ENCODE measurements around the gene CRCP. TPM values are rescaled to one million over a fixed set of nuclear protein-coding genes. Genes with fewer than 3 reads are reported as not detected.
A peak's percentile ranks its signal among the peaks of the same experiment; 100 is the strongest.

CRCP gene
- total and polyA plus RNA-seq, 7 experiments from 2014 or later, result 27.3 to 37.9 (median 32.1) TPM

DNA sequence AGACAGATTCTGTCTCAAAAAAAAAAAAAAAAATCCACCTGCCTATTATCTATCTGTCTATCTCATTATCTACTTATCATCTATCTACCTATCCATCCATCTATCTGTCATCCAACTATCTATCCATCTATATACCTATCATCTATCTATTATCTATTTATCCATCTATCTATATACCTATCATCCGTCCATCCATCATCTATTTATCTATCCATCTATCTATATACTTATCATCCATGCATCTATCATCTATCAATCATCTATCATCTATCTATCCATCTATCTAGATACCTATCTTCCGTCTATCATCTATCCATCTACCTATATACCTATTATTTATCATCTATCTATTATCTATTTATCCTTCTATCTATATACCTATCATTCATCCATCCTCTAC lies 74.0 kb downstream of the CRCP start:
- Mint-ChIP-seq H3K4me3 (no peak overlapping the region), H3K27me3 (peaks cover 0 to 8% (median under 1%) of the 10 kb centered on the region in 5 donors)

DNA sequence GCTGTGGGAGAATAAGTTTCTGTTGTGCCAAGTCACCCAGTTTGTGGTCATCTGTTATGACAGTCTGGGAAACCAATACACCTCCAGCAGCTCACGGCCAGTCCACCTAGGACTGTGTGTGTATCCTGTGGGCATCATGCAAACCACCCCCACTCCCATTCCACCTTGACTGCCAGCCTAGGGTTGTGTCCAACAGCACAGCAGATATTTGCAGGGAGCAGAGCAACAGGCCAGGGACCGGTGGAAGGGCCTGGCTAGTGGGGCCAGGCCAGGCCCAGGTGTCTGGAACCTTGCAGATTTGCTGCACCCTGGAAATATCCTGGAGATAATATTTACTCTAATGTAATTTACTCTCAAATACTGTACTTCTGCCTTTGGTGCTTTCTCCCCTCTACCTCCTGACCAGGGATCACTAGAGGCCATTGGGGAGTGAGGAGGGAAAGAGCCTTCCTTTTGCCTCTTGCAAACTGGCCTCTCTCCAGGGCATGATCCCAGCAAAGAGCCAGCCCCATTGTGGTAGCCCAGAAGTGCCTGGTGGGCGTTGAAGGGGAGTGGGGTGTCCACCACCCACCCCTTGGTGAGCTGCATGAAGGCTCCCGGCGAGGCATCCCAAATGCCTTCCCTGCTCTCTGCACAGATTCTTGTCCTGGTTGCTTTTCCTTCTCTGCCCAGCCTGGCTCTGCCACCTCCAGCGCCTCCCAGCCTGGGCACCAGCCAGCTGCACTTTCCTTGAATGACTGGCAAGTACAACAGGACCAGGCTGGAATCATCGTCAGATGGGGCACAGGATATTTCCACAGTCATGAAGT lies 75.3 kb downstream of the CRCP start:
- no peak overlapping the region for H3K27ac Mint-ChIP-seq
- no peak overlapping the region for H3K4me3 ChIP-seq (ENCODE audit: low read length)
- no peaks in the 10 kb centered on the region for H3K4me1 ChIP-seq (ENCODE audit: control insufficient read depth in 2 of 2, insufficient read depth in 2 of 2, low read length in 2 of 2)
- CTCF ChIA-PET, result no interaction called here
- H3K27me3 ChIP-seq (ENCODE audit: control insufficient read depth in 2 of 2, insufficient read depth in 2 of 2, low read length in 2 of 2), result no peaks in the 10 kb centered on the region
- no peak overlapping the region for H3K4me3 Mint-ChIP-seq
- H3K4me1 Mint-ChIP-seq, result peaks cover 0 to 8% (median 0%) of the 10 kb centered on the region in 7 donors
- peaks cover 0 to 8% (median 2%) of the 10 kb centered on the region in 5 donors for H3K27me3 Mint-ChIP-seq
- H3K36me3 Mint-ChIP-seq, result peaks cover 0 to 9% (median 4%) of the 10 kb centered on the region in 5 donors
- POLR2A ChIA-PET, result no interaction called here
- intact Hi-C loops (cut with micrococcal nuclease), result no loop called here
- no peak overlapping the region for H3K27ac ChIP-seq (ENCODE audit: low read depth, low read length)
- no peaks in the 10 kb centered on the region for H3K36me3 ChIP-seq (ENCODE audit: control insufficient read depth in 2 of 3, insufficient read depth in 3 of 3, low read length in 3 of 3)
- ATAC-seq (no peak), DNase-seq (no peak)
- peaks cover 0 to 9% (median 3%) of the 10 kb centered on the region in 11 donors for H3K9me3 Mint-ChIP-seq
- H3K9me3 ChIP-seq (ENCODE audit: control insufficient read depth in 2 of 3, low read length in 3 of 3), result no peaks in the 10 kb centered on the region

More for the DNA sequence above, 74.0 kb downstream of the CRCP start:
- H3K9me3 ChIP-seq (ENCODE audit: control insufficient read depth in 2 of 3, low read length in 3 of 3), result no peaks in the 10 kb centered on the region
- H3K27me3 ChIP-seq (ENCODE audit: control insufficient read depth in 2 of 2, insufficient read depth in 2 of 2, low read length in 2 of 2), result no peaks in the 10 kb centered on the region
- no peaks in the 10 kb centered on the region for H3K4me1 ChIP-seq (ENCODE audit: control insufficient read depth in 2 of 2, insufficient read depth in 2 of 2, low read length in 2 of 2)
- Mint-ChIP-seq H3K4me1 (peaks cover 0 to 7% (median 0%) of the 10 kb centered on the region in 7 donors), H3K27ac (peak overlapping the region in 1 of 9 donors; percentile 6), H3K36me3 (peaks cover 0 to 9% (median 4%) of the 10 kb centered on the region in 5 donors), H3K9me3 (peaks cover 0 to 9% (median 3%) of the 10 kb centered on the region in 11 donors)
- DNase-seq (no peak), ATAC-seq (no peak)
- intact Hi-C loops (cut with micrococcal nuclease), result no loop called here
- no peaks in the 10 kb centered on the region for H3K36me3 ChIP-seq (ENCODE audit: control insufficient read depth in 2 of 3, insufficient read depth in 3 of 3, low read length in 3 of 3)
- ChIA-PET CTCF (interaction anchor here (0.6 kb wide), 1 partner anchor 20 kb away, joined by 3 read pairs; no protein-coding TSS in a partner anchor), POLR2A (interaction anchor here (0.6 kb wide), 1 partner anchor 8 kb away, joined by 3 read pairs; no protein-coding TSS in a partner anchor)
- H3K4me3 ChIP-seq (ENCODE audit: low read length), result no peak overlapping the region
- H3K27ac ChIP-seq (ENCODE audit: low read depth, low read length), result no peak overlapping the region

- Histone ChIP-seq H3K36me3 (ENCODE audit: control insufficient read depth in 2 of 3, insufficient read depth in 3 of 3, low read length in 3 of 3) (no peaks in the 10 kb centered on the region), H3K4me3 (ENCODE audit: low read length) (no peak overlapping the region), H3K27ac (ENCODE audit: low read depth, low read length) (no peak overlapping the region), H3K27me3 (ENCODE audit: control insufficient read depth in 2 of 2, insufficient read depth in 2 of 2, low read length in 2 of 2) (no peaks in the 10 kb centered on the region), H3K4me1 (ENCODE audit: control insufficient read depth in 2 of 2, insufficient read depth in 2 of 2, low read length in 2 of 2) (no peaks in the 10 kb centered on the region), H3K9me3 (ENCODE audit: control insufficient read depth in 2 of 3, low read length in 3 of 3) (no peaks in the 10 kb centered on the region)
- no peak overlapping the region for H3K4me3 Mint-ChIP-seq
- no peak for DNase-seq
- CTCF ChIA-PET, result no interaction called here
- peaks cover 0 to 8% (median 2%) of the 10 kb centered on the region in 5 donors for H3K27me3 Mint-ChIP-seq
- ATAC-seq, result no peak
- peaks cover 0 to 8% (median 0%) of the 10 kb centered on the region in 7 donors for H3K4me1 Mint-ChIP-seq
- H3K27ac Mint-ChIP-seq, result no peak overlapping the region
- POLR2A ChIA-PET, result interaction anchor here (0.6 kb wide), 1 partner anchor 691 kb away, joined by 6 read pairs; no protein-coding TSS in a partner anchor
- H3K36me3 Mint-ChIP-seq, result peaks cover 0 to 9% (median 4%) of the 10 kb centered on the region in 5 donors
- peaks cover 0 to 9% (median 3%) of the 10 kb centered on the region in 11 donors for H3K9me3 Mint-ChIP-seq
- intact Hi-C loops (cut with micrococcal nuclease), result no loop called here
Measured at GRCh38 chr7:66190504-66190857, 75.8 kb downstream of the CRCP start.

DNA sequence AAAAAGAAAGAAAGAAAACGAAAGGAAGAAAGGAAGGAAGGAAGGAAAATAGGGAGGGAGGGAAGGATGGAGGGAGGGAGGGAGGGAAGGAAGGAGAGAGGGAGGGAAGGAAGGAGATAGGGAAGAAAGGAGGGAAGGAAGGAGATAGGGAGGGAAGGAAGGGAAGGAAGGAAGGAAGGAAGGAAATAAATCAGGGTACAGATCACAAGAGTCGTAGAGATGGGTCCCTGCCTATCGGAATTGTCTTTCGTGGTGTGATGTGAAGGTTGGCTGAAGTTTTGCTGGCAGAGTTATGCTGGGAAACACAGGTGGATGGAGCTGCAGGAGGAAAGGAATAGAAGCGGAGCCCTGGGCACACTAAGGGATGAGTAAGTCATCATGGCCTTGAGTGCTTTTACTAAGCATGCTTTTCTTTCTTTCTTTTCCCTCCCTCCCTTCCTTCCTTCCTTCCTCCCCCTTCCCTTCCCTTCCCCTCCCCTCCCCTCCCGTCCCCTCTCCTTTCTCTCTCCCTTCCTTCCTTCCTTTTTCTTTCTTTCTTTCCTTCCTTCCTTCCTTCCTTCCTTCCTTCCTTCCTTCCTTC lies 78.6 kb downstream of the CRCP start:
- H3K27me3 Mint-ChIP-seq, result peaks cover 0 to 8% (median 2%) of the 10 kb centered on the region in 5 donors
- H3K4me1 Mint-ChIP-seq, result peaks cover 0 to 8% (median 0%) of the 10 kb centered on the region in 7 donors
- Histone ChIP-seq H3K27me3 (ENCODE audit: control insufficient read depth in 2 of 2, insufficient read depth in 2 of 2, low read length in 2 of 2) (no peaks in the 10 kb centered on the region), H3K27ac (ENCODE audit: low read depth, low read length) (no peak overlapping the region), H3K36me3 (ENCODE audit: control insufficient read depth in 2 of 3, insufficient read depth in 3 of 3, low read length in 3 of 3) (no peaks in the 10 kb centered on the region), H3K4me3 (ENCODE audit: low read length) (no peak overlapping the region), H3K9me3 (ENCODE audit: control insufficient read depth in 2 of 3, low read length in 3 of 3) (no peaks in the 10 kb centered on the region), H3K4me1 (ENCODE audit: control insufficient read depth in 2 of 2, insufficient read depth in 2 of 2, low read length in 2 of 2) (no peaks in the 10 kb centered on the region)
- H3K36me3 Mint-ChIP-seq, result peaks cover 0 to 5% (median 4%) of the 10 kb centered on the region in 5 donors
- CTCF ChIA-PET, result no interaction called here
- peak overlapping the region in 2 of 9 donors; percentile 20 to 67 for H3K27ac Mint-ChIP-seq
- peaks cover 0 to 4% (median 0%) of the 10 kb centered on the region in 11 donors for H3K9me3 Mint-ChIP-seq
- peak overlapping the region in 1 of 10 donors; percentile 68 for H3K4me3 Mint-ChIP-seq
- DNase-seq (no peak), ATAC-seq (no peak)
- intact Hi-C loops (cut with micrococcal nuclease), result no loop called here
- POLR2A ChIA-PET, result no interaction called here

DNA sequence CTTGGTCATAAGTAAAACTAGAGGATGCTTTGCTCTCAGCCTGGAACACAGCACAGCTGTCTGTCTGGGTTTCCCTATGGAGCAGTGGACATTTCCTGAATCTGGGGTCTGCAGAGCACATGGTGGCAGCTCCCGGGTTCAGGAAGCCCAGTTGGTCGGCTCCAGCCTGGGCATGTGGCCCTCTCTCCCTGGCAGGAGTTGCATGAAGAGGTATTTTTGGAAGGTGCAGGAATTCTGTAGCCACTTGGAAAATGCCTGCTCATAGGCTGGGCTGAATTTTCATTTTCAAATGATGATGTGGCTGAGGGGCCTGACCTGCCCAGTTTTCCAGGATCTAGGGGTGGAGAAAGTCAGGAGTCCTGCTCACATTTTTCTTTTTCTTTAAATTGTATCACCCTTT lies 83.8 kb downstream of the CRCP start:
- intact Hi-C loops (cut with micrococcal nuclease), result no loop called here
- ATAC-seq, result no peak
- H3K9me3 ChIP-seq (ENCODE audit: control insufficient read depth in 2 of 3, low read length in 3 of 3), result no peaks in the 10 kb centered on the region
- ChIA-PET POLR2A (no interaction called here), CTCF (no interaction called here)
- Mint-ChIP-seq H3K4me3 (no peak overlapping the region), H3K36me3 (no peaks in the 10 kb centered on the region), H3K4me1 (peaks cover 0 to 15% (median 9%) of the 10 kb centered on the region in 7 donors), H3K9me3 (no peaks in the 10 kb centered on the region), H3K27ac (no peak overlapping the region), H3K27me3 (peaks cover 0 to 15% (median 6%) of the 10 kb centered on the region in 5 donors)
- H3K4me1 ChIP-seq (ENCODE audit: control insufficient read depth in 2 of 2, insufficient read depth in 2 of 2, low read length in 2 of 2), result no peaks in the 10 kb centered on the region
- H3K4me3 ChIP-seq (ENCODE audit: low read length), result no peak overlapping the region
- H3K36me3 ChIP-seq (ENCODE audit: control insufficient read depth in 2 of 3, insufficient read depth in 3 of 3, low read length in 3 of 3), result no peaks in the 10 kb centered on the region
- DNase-seq, result no peak
- H3K27me3 ChIP-seq (ENCODE audit: control insufficient read depth in 2 of 2, insufficient read depth in 2 of 2, low read length in 2 of 2), result no peaks in the 10 kb centered on the region
- no peak overlapping the region for H3K27ac ChIP-seq (ENCODE audit: low read depth, low read length)

DNA sequence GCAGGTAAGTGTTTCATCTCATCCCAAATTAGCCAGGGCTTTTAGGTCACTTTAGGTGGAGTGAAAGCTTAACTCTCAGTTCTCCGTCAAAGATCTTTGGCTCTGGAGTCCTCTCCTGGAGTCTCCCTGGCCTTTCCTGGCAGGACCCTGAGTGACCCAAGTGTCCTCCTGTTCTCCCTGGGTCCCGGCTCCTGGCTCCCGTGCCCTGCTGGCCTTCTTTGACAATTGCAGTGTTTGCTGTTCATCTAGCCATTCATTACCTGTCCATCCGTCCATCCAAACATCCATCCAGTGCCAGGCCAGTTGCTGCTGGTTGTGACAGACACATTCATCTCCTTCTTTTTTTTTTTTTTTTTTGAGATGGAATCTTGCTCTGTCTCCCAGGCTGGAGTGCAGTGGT lies 84.3 kb downstream of the CRCP start:
- ChIA-PET POLR2A (no interaction called here), CTCF (no interaction called here)
- Histone ChIP-seq H3K4me3 (ENCODE audit: low read length) (no peak overlapping the region), H3K9me3 (ENCODE audit: control insufficient read depth in 2 of 3, low read length in 3 of 3) (no peaks in the 10 kb centered on the region), H3K4me1 (ENCODE audit: control insufficient read depth in 2 of 2, insufficient read depth in 2 of 2, low read length in 2 of 2) (no peaks in the 10 kb centered on the region), H3K27me3 (ENCODE audit: control insufficient read depth in 2 of 2, insufficient read depth in 2 of 2, low read length in 2 of 2) (no peaks in the 10 kb centered on the region), H3K36me3 (ENCODE audit: control insufficient read depth in 2 of 3, insufficient read depth in 3 of 3, low read length in 3 of 3) (no peaks in the 10 kb centered on the region), H3K27ac (ENCODE audit: low read depth, low read length) (no peak overlapping the region)
- Mint-ChIP-seq H3K4me3 (no peak overlapping the region), H3K9me3 (no peaks in the 10 kb centered on the region), H3K36me3 (no peaks in the 10 kb centered on the region), H3K27ac (no peak overlapping the region), H3K4me1 (peaks cover 0 to 12% (median 9%) of the 10 kb centered on the region in 7 donors), H3K27me3 (peaks cover 0 to 16% (median 6%) of the 10 kb centered on the region in 5 donors)
- DNase-seq (no peak), ATAC-seq (no peak)
- intact Hi-C loops (cut with micrococcal nuclease), result no loop called here

Measured in naive thymus-derived CD4-positive, alpha-beta T cell (primary cell).